ENCODE data around the gene TOX2. TPM values are rescaled to one million over a fixed set of nuclear protein-coding genes. Genes with fewer than 3 reads are reported as not detected.
A peak's percentile ranks its signal among the peaks of the same experiment; 100 is the strongest.

TOX2 gene
- total RNA-seq, 1 donor from 2014 or later: 3.9 TPM

GRCh38 chr20:44001667-44002596 is 87.3 kb downstream of the TOX2 start:
- DNase-seq (ENCODE audit: low spot score): no peak

- no peak for DNase-seq (ENCODE audit: low spot score)
Measured at GRCh38 chr20:44002861-44003260, 88.2 kb downstream of the TOX2 start.

DNA sequence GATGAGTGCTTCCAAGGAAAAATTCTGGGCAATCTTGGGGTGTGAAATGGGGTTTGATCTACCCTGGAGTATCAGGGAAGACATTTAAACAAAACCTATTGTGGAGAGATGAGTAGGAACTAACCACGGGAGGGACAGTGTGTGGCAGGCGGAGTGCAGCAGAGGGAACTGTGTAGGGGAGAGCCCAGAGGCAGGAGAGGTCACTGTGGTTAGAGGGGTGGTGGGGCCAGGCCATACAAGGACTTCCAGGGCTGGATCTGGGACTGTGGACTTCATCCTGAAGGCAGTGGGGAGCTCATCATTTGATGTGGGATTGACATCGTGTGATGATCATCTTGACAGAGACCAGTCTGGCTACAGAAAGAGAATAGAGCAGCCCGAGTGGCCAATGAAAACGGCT is 89.0 kb downstream of the TOX2 start:
- DNase-seq (ENCODE audit: low spot score): no peak

GRCh38 chr20:44004306-44004915 is 89.8 kb downstream of the TOX2 start:
- no peak for DNase-seq (ENCODE audit: low spot score)

DNA sequence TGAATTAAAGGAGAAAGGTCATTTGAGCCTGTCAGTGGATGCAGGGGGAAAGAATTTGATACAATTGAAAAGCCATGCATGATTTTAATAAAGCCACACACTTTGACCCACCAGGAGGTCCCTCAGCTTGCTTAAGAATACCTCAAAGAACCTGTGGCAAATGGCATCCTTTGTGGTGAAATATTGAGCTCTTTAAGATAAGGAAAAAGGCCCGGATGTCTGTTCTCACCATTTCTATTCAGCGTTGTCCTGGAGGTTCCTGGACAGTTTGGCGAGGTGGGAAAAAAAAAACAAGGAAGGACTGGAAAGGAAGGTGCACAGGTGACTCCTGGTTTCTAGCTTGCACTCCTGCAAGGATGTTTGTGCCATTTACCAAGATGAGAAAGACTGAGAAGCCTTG is 91.0 kb downstream of the TOX2 start:
- DNase-seq (ENCODE audit: low spot score): no peak

- no peak for DNase-seq (ENCODE audit: low spot score)
Measured at GRCh38 chr20:44006126-44006525, 91.5 kb downstream of the TOX2 start.

GRCh38 chr20:44006578-44006977 is 91.9 kb downstream of the TOX2 start:
- no peak for DNase-seq (ENCODE audit: low spot score)

DNA sequence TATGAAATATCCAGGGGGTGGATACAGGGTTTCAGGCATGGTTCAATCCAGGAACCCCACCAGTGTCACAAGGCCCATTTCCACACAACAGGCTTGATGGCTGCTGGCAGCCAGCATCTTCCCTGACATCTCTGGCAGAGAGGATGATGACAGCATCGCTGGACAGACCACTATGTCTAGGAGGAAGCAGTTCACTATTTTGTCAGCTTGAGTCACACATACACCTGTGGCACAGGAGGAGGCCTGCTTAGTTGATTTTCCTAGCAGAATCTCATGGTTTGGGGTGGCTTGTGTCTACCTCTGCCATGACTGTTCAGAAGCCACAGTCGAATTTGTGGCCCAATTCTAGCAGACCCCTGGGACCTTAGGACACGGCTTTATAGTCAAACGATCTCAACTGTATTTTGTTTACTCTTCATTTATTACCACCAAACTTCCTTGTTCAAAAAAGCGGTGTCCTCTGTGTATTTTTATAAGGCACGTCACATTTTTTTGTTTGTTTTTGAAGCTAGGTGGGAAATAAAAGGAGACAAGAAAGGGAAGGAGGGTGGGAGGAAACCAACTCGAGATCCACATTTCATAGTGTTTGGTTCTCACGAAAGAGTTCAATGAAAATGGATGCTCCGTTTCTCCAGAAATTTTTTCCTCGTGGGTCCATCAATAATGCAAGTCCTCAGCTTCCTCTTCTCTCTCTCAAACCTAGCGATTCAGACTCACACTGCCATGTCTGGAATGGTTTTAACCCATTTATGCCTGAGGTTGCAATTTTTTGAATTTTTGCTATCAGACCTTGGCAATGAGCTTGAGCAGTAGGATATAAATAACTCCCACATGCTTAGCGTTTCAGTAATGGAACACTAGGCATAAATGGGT is 94.4 kb downstream of the TOX2 start:
- no peak for DNase-seq (ENCODE audit: low spot score)

DNA sequence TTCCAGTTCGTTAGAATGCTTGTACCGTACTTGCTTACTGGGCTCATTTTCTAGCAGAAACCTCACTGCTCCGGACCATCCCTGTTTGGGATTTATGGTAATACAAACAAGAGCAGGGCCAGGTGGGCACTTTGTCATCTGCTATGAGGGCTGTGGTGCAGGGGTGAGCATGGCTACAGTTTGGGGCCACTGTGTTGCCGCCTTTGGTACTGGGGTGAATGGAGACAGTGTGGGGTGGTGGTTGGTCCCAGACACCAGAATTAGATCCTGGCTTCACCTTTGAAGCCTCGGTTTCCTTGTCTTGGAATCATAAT is 95.0 kb downstream of the TOX2 start:
- no peak for DNase-seq (ENCODE audit: low spot score)

- DNase-seq (ENCODE audit: low spot score): no peak
Measured at GRCh38 chr20:44010162-44010704, 95.6 kb downstream of the TOX2 start.

DNA sequence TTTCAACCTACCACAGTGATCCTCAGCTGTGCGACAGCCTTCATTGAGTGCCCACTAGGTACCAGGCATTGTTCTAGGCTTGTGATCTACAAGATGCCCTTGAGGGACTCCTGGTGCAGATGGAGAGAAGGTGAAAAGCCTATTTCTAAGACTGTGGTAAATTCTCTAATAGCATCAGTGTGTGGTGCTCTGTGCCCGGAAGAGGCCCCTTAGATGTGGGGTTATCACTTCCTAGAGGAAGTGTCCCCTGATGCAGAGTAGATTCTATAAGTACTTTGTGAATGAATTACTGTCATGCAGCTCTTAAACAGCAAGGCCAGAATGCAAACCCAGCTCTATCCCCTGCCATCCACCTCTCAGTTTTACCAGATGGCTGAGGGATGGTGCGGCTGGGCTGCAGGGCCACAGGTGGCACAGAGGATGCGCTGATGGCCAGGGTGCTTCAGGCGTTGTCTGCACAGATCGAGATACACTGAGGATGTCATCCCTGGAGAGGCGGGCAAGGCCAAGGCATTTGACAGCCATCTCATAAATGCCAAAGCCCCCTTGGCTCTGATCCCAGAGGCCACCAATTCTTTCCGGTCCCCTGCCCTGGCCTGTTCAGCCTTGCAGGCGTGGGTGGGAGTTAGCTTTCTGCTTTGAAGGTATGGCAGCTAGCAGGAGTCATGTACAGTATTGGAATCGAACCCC is 96.7 kb downstream of the TOX2 start:
- DNase-seq (ENCODE audit: low spot score): no peak

DNA sequence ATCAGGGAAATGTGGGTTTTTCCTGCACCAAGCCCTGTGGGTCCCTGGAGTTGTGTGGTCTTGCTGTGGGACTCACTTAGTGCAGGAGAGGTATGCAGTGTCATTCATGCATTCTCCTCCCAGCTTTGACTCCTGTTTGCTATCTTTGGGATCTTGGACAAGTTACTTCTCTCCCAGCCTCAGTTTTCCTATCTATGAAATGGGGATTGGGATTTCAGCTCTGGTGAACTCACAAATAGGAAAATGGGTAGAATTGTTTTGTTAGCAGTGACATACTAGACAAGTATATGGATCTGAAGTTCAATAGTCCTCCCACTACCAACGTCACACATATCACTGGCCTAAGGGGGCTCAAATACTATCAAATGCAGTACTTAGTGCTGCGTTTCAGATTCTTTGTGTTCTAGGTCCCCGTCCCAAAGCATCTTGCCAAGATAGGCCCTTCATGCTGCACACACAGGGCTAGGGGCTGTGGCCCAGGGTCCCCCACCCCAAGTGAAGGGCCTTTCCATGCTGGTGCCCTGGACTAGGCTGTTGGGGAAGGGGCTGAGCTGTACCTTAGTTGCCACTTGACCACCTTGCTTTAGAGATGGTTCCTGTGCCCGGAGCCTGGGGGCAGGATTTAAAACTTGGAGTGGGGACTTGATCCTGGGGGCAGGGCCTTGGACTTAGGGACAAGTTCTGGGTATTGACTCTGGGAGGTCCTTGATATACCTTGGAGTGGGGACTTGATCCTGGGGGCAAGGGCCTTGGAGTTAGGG is 98.0 kb downstream of the TOX2 start:
- DNase-seq (ENCODE audit: low spot score): no peak

GRCh38 chr20:44014807-44015732 is 100.4 kb downstream of the TOX2 start:
- no peak for DNase-seq (ENCODE audit: low spot score)

- DNase-seq (ENCODE audit: low spot score): no peak
Measured at GRCh38 chr20:44015733-44016103, 101.1 kb downstream of the TOX2 start.

- DNase-seq (ENCODE audit: low spot score): no peak
Measured at GRCh38 chr20:44016525-44016924, 101.9 kb downstream of the TOX2 start.

- DNase-seq (ENCODE audit: low spot score): no peak
Measured at GRCh38 chr20:44017211-44017610, 102.6 kb downstream of the TOX2 start.

DNA sequence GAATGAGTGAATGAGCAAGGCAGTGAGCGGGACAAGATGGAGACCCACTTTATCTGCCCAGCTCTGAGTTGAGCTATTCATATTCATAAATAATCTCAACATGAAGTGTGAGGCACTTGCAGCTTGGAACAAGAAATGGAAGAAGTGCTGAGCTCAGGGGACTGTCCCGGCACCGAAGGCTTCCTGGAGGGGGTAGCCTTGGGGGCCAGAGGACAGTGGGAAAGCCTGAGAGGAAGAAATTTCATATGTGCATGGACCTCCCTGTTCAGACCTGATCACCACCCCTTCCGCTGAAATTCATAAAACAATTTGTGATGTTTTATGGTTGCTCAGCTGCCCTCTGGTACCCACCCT is 103.2 kb downstream of the TOX2 start:
- no peak for DNase-seq (ENCODE audit: low spot score)

DNA sequence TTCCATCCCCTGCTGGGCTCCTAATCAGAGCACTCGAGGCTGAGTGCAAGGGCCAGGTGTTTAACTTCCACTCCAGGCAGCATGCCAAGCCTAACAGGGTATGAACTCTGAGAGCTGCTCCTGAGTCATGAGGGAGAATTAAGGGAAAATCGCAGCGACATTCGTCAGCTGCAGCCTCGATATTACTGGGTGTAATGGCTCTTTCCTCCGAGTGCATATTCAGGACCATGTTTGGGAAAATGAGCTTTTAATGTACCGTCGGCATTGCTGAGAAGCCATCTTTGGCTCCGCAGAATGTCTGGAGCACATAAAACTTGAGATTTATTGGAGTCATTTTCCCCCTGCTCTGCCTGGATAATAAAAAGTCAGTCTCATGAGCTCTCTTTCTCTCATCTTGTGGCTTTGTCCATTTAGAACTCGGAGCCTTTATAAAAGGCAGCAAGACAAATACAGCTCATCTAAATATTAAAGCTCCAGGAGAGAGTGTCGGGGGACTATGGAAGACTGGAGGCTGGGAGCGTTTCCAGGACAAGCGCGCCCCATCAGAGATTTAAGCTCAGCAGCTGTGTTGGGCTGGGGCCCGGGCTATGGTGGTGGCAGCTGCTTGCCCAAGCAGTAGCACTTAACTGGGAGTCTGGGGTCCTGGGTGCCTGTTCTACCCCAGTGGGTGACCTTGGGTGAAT is 103.7 kb downstream of the TOX2 start:
- DNase-seq (ENCODE audit: low spot score): peak; percentile 78

- DNase-seq (ENCODE audit: low spot score): no peak
Measured at GRCh38 chr20:44018942-44019637, 104.4 kb downstream of the TOX2 start.
